Neural cell (in vitro differentiated cells): ENCODE data around the gene ZFP62. TPM values are rescaled to one million over a fixed set of nuclear protein-coding genes. Genes with fewer than 3 reads are reported as not detected.

Experiments used
- H2AFZ ChIP-seq: fragments of 200-600, 300-800 bp; sonication (generic), shearing (Covaris generic); 2 replicates; pipeline ENCODE4 v1.6.0; 2014; ENCODE audit warnings: low read depth, mild to moderate bottlenecking, antibody characterized with exemption, low read length, moderate library complexity
- H3F3A ChIP-seq: fragments of 200-600 bp; shearing (Covaris generic); 2 replicates; pipeline ENCODE4 v1.6.1; 2016; ENCODE audit warnings: mild to moderate bottlenecking, moderate library complexity, mixed read lengths, antibody characterized with exemption, low read length; ENCODE audit not compliant: insufficient read depth, poor library complexity, severe bottlenecking
- H3K27ac ChIP-seq: fragments of 200-600, 300-800 bp; sonication (generic), shearing (Covaris generic); 2 replicates; pipeline ENCODE4 v1.5.1; 2014; ENCODE audit warnings: mild to moderate bottlenecking, low read length, moderate library complexity
- H3K27me3 ChIP-seq: fragments of 300-800, 200-600 bp; sonication (generic), shearing (Covaris generic); 2 replicates; pipeline ENCODE4 v1.6.0; 2014; ENCODE audit warnings: mild to moderate bottlenecking, low read depth, low read length, moderate library complexity; ENCODE audit not compliant: insufficient read depth
- H3K36me3 ChIP-seq: fragments of 300-800, 200-600 bp; sonication (generic), shearing (Covaris generic); 2 replicates; pipeline ENCODE4 v1.5.1; 2014; ENCODE audit warnings: mild to moderate bottlenecking, antibody characterized with exemption, low read length, moderate library complexity; ENCODE audit not compliant: insufficient read depth
- H3K4me2 ChIP-seq: fragments of 300-800, 200-600 bp; sonication (generic), shearing (Covaris generic); 2 replicates; pipeline ENCODE4 v1.6.0; 2014; ENCODE audit warnings: mild to moderate bottlenecking, low read length
- H3K4me3 ChIP-seq: fragments of 300-800, 200-600 bp; sonication (generic), shearing (Covaris generic); 2 replicates; pipeline ENCODE4 v1.5.1; 2014; ENCODE audit warnings: mild to moderate bottlenecking, low read length, moderate library complexity
- H3K79me2 ChIP-seq: fragments of 200-600 bp; shearing (Covaris generic); replicated peaks from 2 replicates; pipeline ENCODE4 v1.6.0; 2014; ENCODE audit warnings: mild to moderate bottlenecking, low read length, moderate library complexity; ENCODE audit not compliant: insufficient read depth
- H3K9ac ChIP-seq: fragments of 300-800, 200-600 bp; sonication (generic), shearing (Covaris generic); 2 replicates; pipeline ENCODE4 v1.6.1; 2016; ENCODE audit warnings: mild to moderate bottlenecking, low read length, mixed read lengths
- H3K9me2 ChIP-seq: fragments of 200-600 bp; shearing (Covaris generic); 2 replicates; pipeline ENCODE4 v1.6.1; 2016; ENCODE audit warnings: mild to moderate bottlenecking, low read length, mixed read lengths; ENCODE audit not compliant: insufficient read depth
- H3K9me3 ChIP-seq: fragments of 200-600, 300-800 bp; sonication (generic), shearing (Covaris generic); 2 replicates; pipeline ENCODE4 v1.6.1; 2016; ENCODE audit warnings: mild to moderate bottlenecking, mixed run types, low read length, moderate library complexity, mixed read lengths
- H4K20me1 ChIP-seq: fragments of 200-600 bp; shearing (Covaris generic); 2 replicates; pipeline ENCODE4 v1.6.1; 2016; ENCODE audit warnings: mild to moderate bottlenecking, mixed run types; ENCODE audit not compliant: insufficient read depth
- CTCF ChIP-seq: fragments of 450-650 bp; IDR thresholded peaks from 2 replicates; pipeline ENCODE4 v1.5.1; 2014; ENCODE audit warnings: antibody characterized with exemption, mild to moderate bottlenecking, moderate library complexity; ENCODE audit not compliant: poor library complexity, severe bottlenecking
- EP300 ChIP-seq: fragments of 450-650 bp; conservative IDR thresholded peaks from 2 replicates; pipeline ENCODE4 v1.6.1; 2014; ENCODE audit warnings: antibody characterized with exemption, mild to moderate bottlenecking, moderate library complexity; ENCODE audit not compliant: poor library complexity, severe bottlenecking
- EZH2 ChIP-seq: fragments of 200-600, 300-800 bp; shearing (Covaris generic), sonication (generic); IDR thresholded peaks from 2 replicates; pipeline ENCODE4 v1.6.1; 2014; ENCODE audit warnings: antibody characterized with exemption, low read length, borderline replicate concordance, mild to moderate bottlenecking; ENCODE audit not compliant: insufficient read depth, poor library complexity, severe bottlenecking
- MXI1 ChIP-seq: fragments of 450-650 bp; conservative IDR thresholded peaks from 2 replicates; pipeline ENCODE4 v1.6.1; 2014; ENCODE audit warnings: antibody characterized with exemption, mild to moderate bottlenecking; ENCODE audit not compliant: poor library complexity, severe bottlenecking
- POLR2AphosphoS5 ChIP-seq: IDR thresholded peaks from 2 replicates; pipeline ENCODE4 v1.6.1; 2012
- RAD21 ChIP-seq: fragments of 450-650 bp; conservative IDR thresholded peaks from 2 replicates; pipeline ENCODE4 v1.6.1; 2014; ENCODE audit warnings: antibody characterized with exemption, mild to moderate bottlenecking, moderate library complexity
- REST ChIP-seq: IDR thresholded peaks from 2 replicates; pipeline ENCODE4 v1.6.1; 2012; ENCODE audit warnings: borderline replicate concordance
- SMC3 ChIP-seq: fragments of 450-650 bp; conservative IDR thresholded peaks from 2 replicates; pipeline ENCODE4 v1.6.1; 2014; ENCODE audit warnings: antibody characterized with exemption, mild to moderate bottlenecking, moderate library complexity; ENCODE audit not compliant: poor library complexity
- TAF1 ChIP-seq: IDR thresholded peaks from 2 replicates; pipeline ENCODE4 v1.6.1; 2012; ENCODE audit warnings: low read depth
- polyA plus RNA-seq: library from polyadenylated mRNA; depleted of rRNA; stranded (reverse); fragments of >200 nt; gene quantifications from 2 replicates; pipeline ENCODE4 v1.2.3, GENCODE V29; 2014

The ZFP62 gene
- polyA plus RNA-seq, 1 donor from 2014 or later = 69.1 TPM

- Histone ChIP-seq H2AFZ (no peak overlapping the region), H3K9me2 (no peaks in the 10 kb centered on the region), H3K79me2 (no peaks in the 10 kb centered on the region), H3F3A (no peaks in the 10 kb centered on the region), H3K4me2 (no peak overlapping the region), H3K9me3 (no peaks in the 10 kb centered on the region), H3K4me3 (no peak overlapping the region), H3K27me3 (no peaks in the 10 kb centered on the region), H3K27ac (no peak overlapping the region), H3K9ac (no peak overlapping the region), H4K20me1 (no peaks in the 10 kb centered on the region), H3K36me3 (no peaks in the 10 kb centered on the region)
- TF ChIP-seq CTCF (no peak), MXI1 (no peak), EP300 (no peak), TAF1 (no peak), SMC3 (no peak), RAD21 (no peak), REST (no peak)
Observed at GRCh38 chr5:180873615-180874520, 12.8 kb upstream of the ZFP62 start.

GRCh38 chr5:180872419-180872818, 11.3 kb upstream of the ZFP62 start:
- Histone ChIP-seq H3K4me2 (no peak overlapping the region), H2AFZ (no peak overlapping the region)
- no peak for TF ChIP-seq RAD21
- TF ChIP-seq SMC3 = no peak
- no peak for TF ChIP-seq EP300
- no peak for TF ChIP-seq TAF1
- no peak for TF ChIP-seq EZH2
- TF ChIP-seq POLR2AphosphoS5 = no peak
- TF ChIP-seq CTCF = no peak
- TF ChIP-seq MXI1 = no peak
- TF ChIP-seq REST = no peak

More at GRCh38 chr5:180872419-180872818, 11.3 kb upstream of the ZFP62 start:
- no peaks in the 10 kb centered on the region for H3K9me2 ChIP-seq
- no peak overlapping the region for H3K4me3 ChIP-seq
- no peaks in the 10 kb centered on the region for H4K20me1 ChIP-seq
- H3K36me3 ChIP-seq = no peaks in the 10 kb centered on the region
- no peaks in the 10 kb centered on the region for H3K79me2 ChIP-seq
- no peaks in the 10 kb centered on the region for H3F3A ChIP-seq
- H3K9ac ChIP-seq = no peak overlapping the region
- H3K27ac ChIP-seq = no peak overlapping the region
- H3K9me3 ChIP-seq = no peaks in the 10 kb centered on the region
- no peaks in the 10 kb centered on the region for H3K27me3 ChIP-seq
